Mucosa of descending colon (tissue), 3 donors: ENCODE results near the gene CEP112. TPM values are rescaled to one million over a fixed set of nuclear protein-coding genes. Genes with fewer than 3 reads are reported as not detected.

Experiments used
- ATAC-seq: fragments of 200-7000 bp; cut with Tn5 transposase; one replicate; pipeline ENCODE4 v1.9.1; 2020; ENCODE audit warnings: mild to moderate bottlenecking, moderate library complexity
- DNase-seq, 3 donors: peaks; one replicate each; pipeline ENCODE4 v3.0.0-alpha.2; 2020
- H3K36me3 ChIP-seq: fragments of 200-600 bp; one replicate; pipeline ENCODE4 v1.8.0; 2021; ENCODE audit warnings: low read depth, mild to moderate bottlenecking
- H3K4me1 ChIP-seq: fragments of 200-600 bp; one replicate; pipeline ENCODE4 v1.8.0; 2021; ENCODE audit warnings: low read depth, mild to moderate bottlenecking
- H3K4me3 ChIP-seq: fragments of 200-600 bp; one replicate; pipeline ENCODE4 v1.8.0; 2021; ENCODE audit warnings: mild to moderate bottlenecking
- H3K9me3 ChIP-seq: fragments of 200-600 bp; one replicate; pipeline ENCODE4 v1.8.0; 2021; ENCODE audit warnings: mild to moderate bottlenecking
- CTCF ChIP-seq: fragments of 200-600 bp; IDR thresholded peaks from one replicate; pipeline ENCODE4 v1.8.0; 2022; ENCODE audit warnings: antibody characterized with exemption, mild to moderate bottlenecking
- intact Hi-C, 2 donors: fragments of 100-400 bp; cut with DNase I in 1 of 2; cut with micrococcal nuclease in 1 of 2; formaldehyde crosslinking; loops; one replicate each; pipeline versions ENCODE4 v1.11.0 to v1.11.1; 2022; cut with DNase I, micrococcal nuclease
- total RNA-seq, 3 donors: library from RNA; stranded (reverse); fragmentation: NEBNext Ultra II Directional in 2 of 3; extraction: Animal tissue kit (Norgen Biotek cat#: 25700) in 2 of 3; gene quantifications; one replicate each; pipeline versions ENCODE4 v1.2.1 to v1.2.4, GENCODE V29; 2021 to 2023
- donor health status: DM: no; HTN: no; CAD: no; lungs with moderate emphysema.
- donor health status: DM: no; HTN: no; CAD: no.
- donor health status: DM: no; HTN: yes; CAD: no.

Gene CEP112
- total RNA-seq, 3 donors from 2014 or later = 6.3 to 18.5 (median 7.0) TPM

DNA sequence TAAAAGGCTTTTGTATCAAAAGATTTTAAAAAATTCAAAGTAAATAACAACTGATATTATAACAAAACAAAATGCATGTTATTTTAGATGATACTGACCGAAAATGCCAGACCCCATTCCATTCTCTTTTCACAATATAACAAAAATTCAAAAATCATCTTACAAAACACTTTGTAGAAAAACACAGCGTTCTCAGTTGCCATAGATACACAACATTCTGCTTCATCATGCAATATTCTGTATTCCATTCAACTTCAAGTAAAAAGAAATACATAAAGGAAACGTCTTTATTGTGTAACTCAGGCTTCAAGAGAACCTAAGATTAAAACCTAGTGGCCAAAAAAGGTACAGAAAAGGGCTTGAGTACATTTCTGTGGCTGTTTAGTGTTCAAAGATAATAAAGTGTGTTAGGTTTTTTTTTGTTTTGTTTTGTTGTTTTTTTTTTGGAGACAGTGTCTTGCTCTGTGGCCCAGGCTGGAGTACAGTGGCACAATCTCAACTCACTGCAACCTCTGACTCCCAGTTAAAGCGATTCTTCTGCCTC, 250.5 kb downstream of the CEP112 start:
- no peaks in the 10 kb centered on the region for H3K4me1 ChIP-seq
- intact Hi-C loops = no loop called here
- DNase-seq (no peak), ATAC-seq (no peak)
- no peaks in the 10 kb centered on the region for H3K9me3 ChIP-seq
- no peaks in the 10 kb centered on the region for H3K36me3 ChIP-seq
- no peak overlapping the region for H3K4me3 ChIP-seq
- no peak for TF ChIP-seq CTCF

DNA sequence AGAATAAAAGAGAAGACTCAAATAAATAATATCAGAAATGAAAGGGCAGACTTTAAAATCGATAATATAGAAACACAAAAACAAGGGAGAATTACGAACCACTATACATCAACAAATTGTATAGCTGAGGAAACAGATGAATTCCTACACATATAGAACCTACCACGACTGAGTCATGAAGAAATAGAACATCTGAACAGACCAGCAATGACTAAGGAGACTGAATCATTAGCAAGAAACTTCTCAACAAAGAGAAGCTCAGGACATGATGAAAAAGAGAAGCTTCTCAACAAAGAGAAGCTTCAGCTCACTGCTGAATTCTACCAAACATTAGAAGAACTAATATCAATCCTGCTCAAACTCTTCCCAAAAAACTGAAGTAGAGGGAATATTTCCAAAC, 255.9 kb downstream of the CEP112 start:
- TF ChIP-seq CTCF = no peak
- intact Hi-C loops = no loop called here
- ATAC-seq (no peak), DNase-seq (no peak)
- H3K9me3 ChIP-seq = peaks cover 7% of the 10 kb centered on the region
- H3K4me3 ChIP-seq = no peak overlapping the region
- no peaks in the 10 kb centered on the region for H3K4me1 ChIP-seq
- no peaks in the 10 kb centered on the region for H3K36me3 ChIP-seq

GRCh38 chr17:65933290-65933689, 258.6 kb downstream of the CEP112 start:
- DNase-seq = no peak
- H3K9me3 ChIP-seq = peaks cover 7% of the 10 kb centered on the region
- no peaks in the 10 kb centered on the region for H3K36me3 ChIP-seq
- no peak overlapping the region for H3K4me3 ChIP-seq
- no peaks in the 10 kb centered on the region for H3K4me1 ChIP-seq
- intact Hi-C loops = no loop called here
- no peak for TF ChIP-seq CTCF
- no peak for ATAC-seq

DNA sequence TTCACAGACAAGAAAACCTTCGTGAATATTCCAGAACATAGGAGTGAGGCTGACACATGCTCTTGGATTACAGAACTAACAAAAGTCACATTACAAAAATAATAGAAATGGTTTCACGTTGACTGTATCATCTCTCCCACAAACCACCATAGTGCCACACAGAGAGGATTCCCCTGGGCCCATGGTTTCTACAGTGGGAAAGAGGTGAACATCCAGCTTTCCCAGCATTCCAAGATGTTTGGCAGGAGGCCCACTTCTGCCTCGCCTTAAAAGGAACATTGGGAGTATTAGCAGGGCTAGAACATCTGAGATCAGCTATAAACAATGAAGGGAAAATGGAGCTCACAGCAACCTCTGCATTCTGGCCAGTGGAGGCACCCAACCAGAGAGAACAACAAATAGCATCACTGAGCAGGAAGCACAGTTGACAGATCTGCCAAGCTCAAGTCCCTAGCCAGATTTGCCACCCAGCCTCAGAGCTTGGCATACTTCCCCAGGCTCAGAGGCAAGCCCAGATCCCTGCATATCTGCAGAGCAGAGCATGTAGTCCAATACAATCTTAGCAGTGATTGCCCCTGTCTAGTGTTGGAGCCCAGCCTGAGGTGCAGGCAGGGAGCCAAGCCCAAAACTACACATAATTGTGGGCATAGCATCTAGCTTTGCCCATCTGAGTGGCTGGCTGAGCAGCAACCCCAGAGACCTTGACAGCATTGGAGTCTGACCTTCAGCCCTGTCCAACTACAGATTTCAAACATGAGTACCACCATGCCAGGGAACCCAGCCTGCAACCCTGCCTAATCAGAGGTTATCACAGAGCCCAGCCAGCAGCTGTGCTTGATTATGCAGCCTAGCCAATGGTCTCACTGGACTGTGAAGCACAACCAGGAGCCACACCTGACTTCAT, 260.4 kb downstream of the CEP112 start:
- no peak for TF ChIP-seq CTCF
- no peak for ATAC-seq
- H3K9me3 ChIP-seq = peaks cover 7% of the 10 kb centered on the region
- intact Hi-C loops = no loop called here
- no peak overlapping the region for H3K4me3 ChIP-seq
- DNase-seq = no peak
- H3K4me1 ChIP-seq = no peaks in the 10 kb centered on the region
- no peaks in the 10 kb centered on the region for H3K36me3 ChIP-seq

GRCh38 chr17:65930140-65930730, 261.7 kb downstream of the CEP112 start:
- Histone ChIP-seq H3K4me1 (no peaks in the 10 kb centered on the region), H3K9me3 (peaks cover 7% of the 10 kb centered on the region), H3K36me3 (no peaks in the 10 kb centered on the region), H3K4me3 (no peak overlapping the region)
- ATAC-seq = no peak
- no peak for TF ChIP-seq CTCF
- no peak for DNase-seq
- intact Hi-C loops = no loop called here
